Karpas-422 (cell line): ENCODE measurements around the gene OBSCN. TPM values are rescaled to one million over a fixed set of nuclear protein-coding genes. Genes with fewer than 3 reads are reported as not detected.

Experiments used
- DNase-seq: peaks from one replicate; pipeline ENCODE4 v3.0.0-alpha.2; 2015
- H2AFZ ChIP-seq: fragments of 200-600 bp; sonication (generic); 2 replicates; pipeline ENCODE4 v1.6.1; 2014; ENCODE audit warnings: antibody characterized with exemption, low read length, mixed read lengths
- H3K27ac ChIP-seq: fragments of 200-600 bp; sonication (generic); 2 replicates; pipeline ENCODE4 v1.5.1; 2014; ENCODE audit warnings: mild to moderate bottlenecking, low read length, moderate library complexity
- H3K27me3 ChIP-seq: fragments of 200-600 bp; sonication (generic); 2 replicates; pipeline ENCODE4 v1.6.1; 2014; ENCODE audit warnings: low read length, mixed read lengths
- H3K36me3 ChIP-seq: fragments of 200-600 bp; sonication (generic); 2 replicates; pipeline ENCODE4 v1.6.1; 2014; ENCODE audit warnings: low read length, mixed read lengths; ENCODE audit not compliant: insufficient read depth
- H3K4me1 ChIP-seq: fragments of 200-600 bp; sonication (generic); 2 replicates; pipeline ENCODE4 v1.6.1; 2014; ENCODE audit warnings: mild to moderate bottlenecking, low read length, mixed read lengths
- H3K4me2 ChIP-seq: fragments of 200-600 bp; sonication (generic); 2 replicates; pipeline ENCODE4 v1.6.1; 2014; ENCODE audit warnings: low read length, low read depth, mild to moderate bottlenecking; ENCODE audit not compliant: poor library complexity, severe bottlenecking
- H3K4me3 ChIP-seq: fragments of 200-600 bp; sonication (generic); 2 replicates; pipeline ENCODE4 v1.5.1; 2014; ENCODE audit warnings: mild to moderate bottlenecking, antibody characterized with exemption, low read length, mixed read lengths
- H3K79me2 ChIP-seq: fragments of 200-600 bp; sonication (generic); 2 replicates; pipeline ENCODE4 v1.6.1; 2014; ENCODE audit warnings: mild to moderate bottlenecking, low read length, mixed read lengths
- H3K9ac ChIP-seq: fragments of 200-600 bp; sonication (generic); 2 replicates; pipeline ENCODE4 v1.6.0; 2014; ENCODE audit warnings: low read length
- H3K9me2 ChIP-seq: fragments of 200-600 bp; sonication (generic), shearing (Covaris generic); replicated peaks from 2 replicates; pipeline ENCODE4 v1.6.0; 2014; ENCODE audit warnings: mild to moderate bottlenecking, low read length, moderate library complexity; ENCODE audit not compliant: insufficient read depth
- H3K9me3 ChIP-seq: fragments of 300-700, 200-600 bp; sonication (generic); 2 replicates; pipeline ENCODE4 v1.6.1; 2014; ENCODE audit warnings: low read length, mixed read lengths
- H4K20me1 ChIP-seq: fragments of 200-600 bp; sonication (generic); 2 replicates; pipeline ENCODE4 v1.6.1; 2014; ENCODE audit warnings: mild to moderate bottlenecking, antibody characterized with exemption, low read length, low read depth; ENCODE audit not compliant: insufficient read depth
- total RNA-seq: library from RNA; depleted of rRNA; stranded (reverse); fragments of >200 nt; shearing (Covaris generic); gene quantifications from 2 replicates; pipeline ENCODE4 v1.2.3, GENCODE V29; 2014; ENCODE audit warnings: low replicate concordance

Gene OBSCN
- total RNA-seq, 1 experiment from 2014 or later = 17.5 TPM

- H3K9me3 ChIP-seq = no peaks in the 10 kb centered on the region
These were observed 62.2 kb downstream of the OBSCN start for GRCh38 chr1:228270032-228270431.

GRCh38 chr1:228271701-228272251, 63.9 kb downstream of the OBSCN start:
- Histone ChIP-seq H3K9me2 (no peaks in the 10 kb centered on the region), H3K4me1 (peaks cover 6% of the 10 kb centered on the region), H3K79me2 (no peaks in the 10 kb centered on the region), H2AFZ (no peak overlapping the region), H3K36me3 (no peaks in the 10 kb centered on the region), H3K4me3 (no peak overlapping the region), H3K9ac (no peak overlapping the region), H3K9me3 (no peaks in the 10 kb centered on the region), H4K20me1 (no peaks in the 10 kb centered on the region), H3K27me3 (no peaks in the 10 kb centered on the region), H3K4me2 (no peak overlapping the region), H3K27ac (no peak overlapping the region)
- no peak for DNase-seq

More at GRCh38 chr1:228270032-228270431, 62.2 kb downstream of the OBSCN start:
- H2AFZ ChIP-seq = no peak overlapping the region
- H3K79me2 ChIP-seq = no peaks in the 10 kb centered on the region
- no peak overlapping the region for H3K27ac ChIP-seq
- H3K9ac ChIP-seq = no peak overlapping the region
- no peaks in the 10 kb centered on the region for H4K20me1 ChIP-seq
- no peaks in the 10 kb centered on the region for H3K27me3 ChIP-seq
- H3K4me3 ChIP-seq = no peak overlapping the region
- no peaks in the 10 kb centered on the region for H3K4me1 ChIP-seq
- no peaks in the 10 kb centered on the region for H3K9me2 ChIP-seq
- DNase-seq = no peak
- H3K36me3 ChIP-seq = no peaks in the 10 kb centered on the region
- no peak overlapping the region for H3K4me2 ChIP-seq

- Histone ChIP-seq H3K4me3 (no peak overlapping the region), H3K9me3 (no peaks in the 10 kb centered on the region), H3K79me2 (no peaks in the 10 kb centered on the region), H3K4me1 (peaks cover 6% of the 10 kb centered on the region), H3K36me3 (no peaks in the 10 kb centered on the region), H2AFZ (no peak overlapping the region), H3K9ac (no peak overlapping the region), H4K20me1 (no peaks in the 10 kb centered on the region), H3K27ac (no peak overlapping the region), H3K4me2 (no peak overlapping the region), H3K9me2 (no peaks in the 10 kb centered on the region), H3K27me3 (no peaks in the 10 kb centered on the region)
- DNase-seq = no peak
These were observed 64.5 kb downstream of the OBSCN start for GRCh38 chr1:228272331-228272791.

GRCh38 chr1:228272831-228273571, 65.2 kb downstream of the OBSCN start:
- H3K27ac ChIP-seq = no peak overlapping the region
- H2AFZ ChIP-seq = no peak overlapping the region
- H3K9me3 ChIP-seq = no peaks in the 10 kb centered on the region
- H4K20me1 ChIP-seq = no peaks in the 10 kb centered on the region
- no peak overlapping the region for H3K4me2 ChIP-seq
- H3K36me3 ChIP-seq = no peaks in the 10 kb centered on the region
- H3K4me1 ChIP-seq = peaks cover 6% of the 10 kb centered on the region
- no peaks in the 10 kb centered on the region for H3K79me2 ChIP-seq
- no peaks in the 10 kb centered on the region for H3K9me2 ChIP-seq
- H3K4me3 ChIP-seq = no peak overlapping the region
- no peaks in the 10 kb centered on the region for H3K27me3 ChIP-seq
- DNase-seq = no peak
- H3K9ac ChIP-seq = no peak overlapping the region

DNA sequence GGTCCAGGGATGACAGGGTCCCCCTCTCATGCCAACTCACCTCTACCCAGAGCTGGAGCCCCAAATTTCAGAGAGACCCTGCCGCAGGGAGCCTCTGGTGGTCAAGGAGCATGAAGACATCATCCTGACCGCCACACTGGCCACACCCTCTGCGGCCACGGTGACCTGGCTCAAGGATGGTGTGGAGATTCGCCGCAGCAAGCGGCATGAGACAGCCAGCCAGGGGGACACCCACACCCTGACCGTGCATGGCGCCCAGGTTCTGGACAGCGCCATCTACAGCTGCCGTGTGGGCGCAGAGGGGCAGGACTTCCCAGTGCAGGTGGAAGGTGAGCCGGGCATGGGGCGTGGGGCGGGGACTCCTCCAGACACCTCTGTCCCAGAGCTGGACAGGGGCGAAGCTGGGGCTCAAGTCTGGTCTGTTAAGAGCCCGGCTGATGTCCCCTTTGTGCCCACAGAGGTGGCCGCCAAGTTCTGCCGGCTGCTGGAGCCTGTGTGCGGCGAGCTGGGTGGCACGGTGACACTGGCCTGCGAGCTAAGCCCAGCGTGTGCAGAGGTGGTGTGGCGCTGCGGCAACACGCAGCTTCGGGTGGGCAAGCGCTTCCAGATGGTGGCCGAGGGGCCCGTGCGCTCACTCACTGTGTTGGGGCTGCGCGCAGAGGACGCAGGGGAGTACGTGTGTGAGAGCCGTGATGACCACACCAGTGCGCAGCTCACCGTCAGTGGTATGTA, 66.0 kb downstream of the OBSCN start:
- DNase-seq = no peak
- no peak overlapping the region for H2AFZ ChIP-seq
- H3K4me2 ChIP-seq = no peak overlapping the region
- no peak overlapping the region for H3K27ac ChIP-seq
- no peaks in the 10 kb centered on the region for H3K79me2 ChIP-seq
- H3K36me3 ChIP-seq = no peaks in the 10 kb centered on the region
- H3K9ac ChIP-seq = no peak overlapping the region
- no peaks in the 10 kb centered on the region for H3K9me2 ChIP-seq
- H4K20me1 ChIP-seq = no peaks in the 10 kb centered on the region
- H3K4me3 ChIP-seq = no peak overlapping the region
- peaks cover 6% of the 10 kb centered on the region for H3K4me1 ChIP-seq
- no peaks in the 10 kb centered on the region for H3K27me3 ChIP-seq
- no peaks in the 10 kb centered on the region for H3K9me3 ChIP-seq

DNA sequence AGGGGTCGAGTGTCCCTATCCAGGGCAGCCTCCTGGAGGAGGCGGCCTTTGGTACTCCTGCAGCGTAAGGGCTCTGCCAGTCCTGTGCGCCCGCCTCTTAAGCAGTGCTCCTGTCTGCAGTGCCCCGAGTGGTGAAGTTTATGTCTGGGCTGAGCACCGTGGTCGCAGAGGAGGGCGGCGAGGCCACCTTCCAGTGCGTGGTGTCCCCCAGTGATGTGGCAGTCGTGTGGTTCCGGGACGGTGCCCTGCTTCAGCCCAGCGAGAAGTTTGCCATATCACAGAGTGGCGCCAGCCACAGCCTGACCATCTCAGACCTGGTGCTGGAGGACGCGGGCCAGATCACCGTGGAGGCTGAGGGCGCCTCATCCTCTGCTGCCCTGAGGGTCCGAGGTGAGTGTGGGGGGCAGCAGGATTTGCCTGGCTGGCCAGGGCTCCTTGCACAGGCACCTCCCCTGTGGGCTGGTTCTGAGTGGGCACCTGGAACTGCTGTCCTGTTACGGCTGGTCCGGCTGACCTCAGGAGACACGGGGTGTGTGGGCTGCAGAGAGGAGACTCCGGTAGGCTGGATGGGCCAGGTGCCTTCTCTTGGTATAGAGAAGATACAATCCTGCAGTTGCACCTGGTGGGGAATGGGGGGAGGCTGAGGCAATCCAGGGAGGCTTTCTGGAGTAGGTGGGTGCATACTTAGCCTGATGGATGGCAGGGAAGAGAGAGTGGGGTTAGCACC, 66.8 kb downstream of the OBSCN start:
- no peak for DNase-seq
- Histone ChIP-seq H4K20me1 (no peaks in the 10 kb centered on the region), H3K9me3 (no peaks in the 10 kb centered on the region), H3K79me2 (no peaks in the 10 kb centered on the region), H3K27ac (no peak overlapping the region), H3K4me3 (no peak overlapping the region), H3K4me2 (no peak overlapping the region), H3K27me3 (no peaks in the 10 kb centered on the region), H3K9me2 (no peaks in the 10 kb centered on the region), H2AFZ (no peak overlapping the region), H3K4me1 (peaks cover 6% of the 10 kb centered on the region), H3K9ac (no peak overlapping the region), H3K36me3 (no peaks in the 10 kb centered on the region)

DNA sequence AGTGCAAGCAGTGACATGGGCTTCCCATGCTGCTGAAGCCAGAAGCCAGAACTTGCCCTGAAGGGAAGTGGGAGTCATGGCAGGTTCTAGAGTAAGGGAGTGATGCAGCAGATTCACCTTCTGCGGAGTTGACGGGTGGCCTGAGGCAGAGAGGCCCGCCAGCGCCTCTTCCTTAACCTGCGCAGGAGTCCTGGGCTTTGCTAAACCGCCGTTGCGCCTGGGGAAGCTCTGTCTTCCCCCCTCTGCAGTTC, 67.3 kb downstream of the OBSCN start:
- H3K27me3 ChIP-seq = no peaks in the 10 kb centered on the region
- H2AFZ ChIP-seq = no peak overlapping the region
- H4K20me1 ChIP-seq = no peaks in the 10 kb centered on the region
- H3K4me3 ChIP-seq = peak overlapping the region; percentile 55; the same call in 1 of the 2 replicates
- H3K36me3 ChIP-seq = no peaks in the 10 kb centered on the region
- peak overlapping the region; percentile 66 for H3K4me2 ChIP-seq
- H3K4me1 ChIP-seq = peaks cover 6% of the 10 kb centered on the region
- DNase-seq = no peak
- no peaks in the 10 kb centered on the region for H3K9me3 ChIP-seq
- no peak overlapping the region for H3K9ac ChIP-seq
- no peak overlapping the region for H3K27ac ChIP-seq
- H3K79me2 ChIP-seq = no peaks in the 10 kb centered on the region
- H3K9me2 ChIP-seq = no peaks in the 10 kb centered on the region
